MV-4-11 (cell line): Measurements from ENCODE around the gene NHSL2.

ENCODE experiments used
- DNase-seq: peaks from one replicate; lab custom pipeline; 2025; lab: John Stamatoyannopoulos, UW

NHSL2 gene

GRCh38 chrX:72019487-72019886, 108.8 kb downstream of the NHSL2 start:
- no peak for DNase-seq

DNA sequence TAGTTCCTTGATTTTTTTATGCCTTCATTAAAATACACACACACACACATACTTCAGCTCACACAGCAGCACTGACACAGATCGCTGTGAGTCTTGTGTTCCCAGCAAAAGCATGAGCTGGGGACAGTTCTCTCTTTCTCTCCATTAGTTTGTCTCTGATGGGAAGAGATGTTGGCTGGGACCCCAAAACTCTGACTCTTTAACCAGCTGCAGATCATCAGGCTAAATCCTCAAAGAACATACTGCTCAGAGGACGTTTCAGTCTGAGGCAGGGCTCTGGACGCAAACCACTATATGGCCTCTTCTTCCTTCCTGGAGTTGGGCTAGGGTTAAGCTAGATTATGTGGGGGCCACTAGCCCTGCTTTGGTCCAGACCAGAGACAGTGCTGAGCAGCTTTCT, 109.6 kb downstream of the NHSL2 start:
- DNase-seq: no peak

- DNase-seq: no peak
Measured at GRCh38 chrX:72020788-72021187, 110.1 kb downstream of the NHSL2 start.

- DNase-seq: no peak
Measured at GRCh38 chrX:72021975-72022374, 111.3 kb downstream of the NHSL2 start.

- DNase-seq: no peak
Measured at GRCh38 chrX:72023071-72023470, 112.4 kb downstream of the NHSL2 start.

- DNase-seq: no peak
Measured at GRCh38 chrX:72025236-72025770, 114.7 kb downstream of the NHSL2 start.

GRCh38 chrX:72026341-72027023, 115.8 kb downstream of the NHSL2 start:
- no peak for DNase-seq

- no peak for DNase-seq
Measured at GRCh38 chrX:72027024-72027913, 116.6 kb downstream of the NHSL2 start.

DNA sequence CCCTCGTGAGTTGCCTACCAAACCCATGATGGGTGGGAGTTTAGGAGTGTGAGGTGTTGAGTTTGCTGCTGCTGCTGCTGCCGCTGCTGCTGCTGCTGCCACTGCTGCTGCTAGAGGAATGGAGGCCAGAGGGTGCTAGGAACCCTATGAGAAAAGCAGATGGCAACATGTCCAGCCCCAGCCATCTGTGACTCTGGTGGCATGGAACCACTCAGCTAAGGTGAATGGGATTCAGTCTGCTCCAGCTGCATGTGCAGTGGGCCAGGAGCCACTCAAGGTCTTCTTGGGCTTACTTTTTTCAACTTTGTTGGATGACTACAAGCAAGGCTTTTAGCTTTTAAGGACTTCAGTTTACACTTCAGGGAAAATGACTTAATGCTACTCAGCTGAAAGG, 117.3 kb downstream of the NHSL2 start:
- DNase-seq: no peak

DNA sequence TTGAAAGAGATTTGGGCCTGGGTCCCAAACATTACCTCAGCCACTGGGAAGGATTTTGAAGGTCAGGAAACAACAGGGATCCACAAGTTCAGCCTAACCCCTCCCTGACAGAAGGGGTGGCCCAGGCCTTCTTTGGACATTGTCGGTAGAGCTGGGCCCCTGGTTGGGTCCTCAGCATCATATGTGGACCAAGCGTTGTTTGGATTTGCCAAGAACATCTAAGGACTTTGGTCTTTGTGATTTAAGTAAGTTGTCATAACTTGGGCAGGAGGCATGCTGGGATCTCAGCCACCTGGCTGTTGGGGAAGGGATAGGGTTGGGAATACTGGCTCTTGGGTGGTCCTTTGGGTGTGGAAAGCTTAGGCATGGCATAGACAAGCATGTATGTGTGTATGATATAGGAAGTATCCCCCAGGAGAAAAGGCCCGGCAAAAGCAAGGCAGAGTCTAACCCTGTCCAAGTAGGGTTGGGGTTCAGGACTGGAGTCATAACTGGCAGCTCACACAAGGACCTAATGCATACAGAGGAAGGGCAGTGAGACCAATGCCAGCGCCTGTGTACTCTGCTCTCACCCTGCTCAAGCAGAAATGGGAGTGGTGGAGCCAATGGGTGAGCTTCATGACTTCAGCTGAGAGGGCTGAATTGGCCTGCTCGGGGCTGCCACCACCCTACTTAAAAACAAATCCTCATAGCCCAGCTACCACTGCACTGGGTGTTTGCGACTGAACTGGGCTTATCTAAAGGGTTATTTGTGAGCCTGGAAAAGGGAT, 118.2 kb downstream of the NHSL2 start:
- DNase-seq: no peak

DNA sequence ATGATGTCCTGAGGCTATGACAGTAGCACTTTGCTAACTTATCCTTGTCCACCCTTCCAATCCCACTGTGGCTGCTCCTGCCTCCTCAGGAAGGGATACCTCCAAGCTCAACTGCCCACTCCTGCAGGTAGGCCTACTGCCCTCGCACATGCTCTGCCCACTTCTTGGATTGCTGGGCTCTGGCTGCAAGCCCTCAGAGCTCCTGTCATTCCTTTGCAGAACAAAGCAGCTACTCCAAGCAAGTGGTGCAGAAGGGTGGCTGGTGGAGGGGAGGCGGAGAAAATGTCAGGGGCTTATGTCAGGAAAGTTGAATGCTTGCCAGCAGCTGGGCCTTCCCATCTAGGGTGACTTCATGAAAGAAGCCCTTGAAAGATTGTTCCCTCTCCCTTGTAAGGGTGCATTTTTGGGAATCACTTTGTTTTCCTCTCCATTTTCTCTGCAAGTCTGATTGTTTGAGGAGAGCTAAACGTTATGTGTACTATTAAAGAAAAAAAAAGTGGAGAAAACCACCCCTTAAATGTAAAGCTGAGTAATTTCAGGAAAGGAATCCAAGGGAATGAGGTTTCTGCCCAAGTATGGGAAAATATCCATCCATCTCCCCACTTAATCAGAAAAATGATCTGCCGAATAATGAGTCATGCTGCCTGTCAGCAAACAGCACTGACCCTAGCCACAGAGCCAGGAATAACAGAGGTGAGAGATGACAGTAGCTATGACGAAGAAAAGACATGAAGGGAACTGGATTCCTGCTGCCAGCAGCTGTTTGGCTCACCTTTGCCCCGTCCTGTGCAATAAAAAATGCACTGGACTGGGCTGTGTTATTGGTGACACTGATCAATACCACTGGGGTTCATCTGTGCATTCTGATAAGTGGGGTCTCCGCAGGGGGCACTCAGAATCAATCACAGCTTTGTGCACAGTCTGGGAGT, 119.1 kb downstream of the NHSL2 start:
- no peak for DNase-seq

- DNase-seq: no peak
Measured at GRCh38 chrX:72030431-72030830, 119.8 kb downstream of the NHSL2 start.

GRCh38 chrX:72031118-72031517, 120.5 kb downstream of the NHSL2 start:
- no peak for DNase-seq

DNA sequence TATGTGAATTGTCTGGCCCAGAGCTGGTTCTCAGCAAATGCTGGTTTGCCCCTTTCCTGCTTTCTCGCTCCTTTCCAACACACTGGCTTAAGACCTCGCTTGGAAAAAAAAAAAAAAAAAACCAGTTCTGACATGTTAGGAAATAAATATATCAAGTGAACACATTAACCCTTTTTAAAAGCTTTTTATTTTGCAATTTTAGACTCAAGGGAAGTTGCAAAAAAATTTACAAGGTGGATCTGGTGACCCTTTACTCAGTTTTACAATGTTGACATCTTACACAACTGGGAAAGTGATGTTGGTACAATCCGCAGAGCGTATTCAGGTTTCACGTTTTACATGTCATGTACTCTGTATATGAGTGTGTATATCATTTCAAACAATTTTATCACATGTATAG, 121.0 kb downstream of the NHSL2 start:
- DNase-seq: no peak

GRCh38 chrX:72037601-72038000, 127.0 kb downstream of the NHSL2 start:
- DNase-seq: no peak

DNA sequence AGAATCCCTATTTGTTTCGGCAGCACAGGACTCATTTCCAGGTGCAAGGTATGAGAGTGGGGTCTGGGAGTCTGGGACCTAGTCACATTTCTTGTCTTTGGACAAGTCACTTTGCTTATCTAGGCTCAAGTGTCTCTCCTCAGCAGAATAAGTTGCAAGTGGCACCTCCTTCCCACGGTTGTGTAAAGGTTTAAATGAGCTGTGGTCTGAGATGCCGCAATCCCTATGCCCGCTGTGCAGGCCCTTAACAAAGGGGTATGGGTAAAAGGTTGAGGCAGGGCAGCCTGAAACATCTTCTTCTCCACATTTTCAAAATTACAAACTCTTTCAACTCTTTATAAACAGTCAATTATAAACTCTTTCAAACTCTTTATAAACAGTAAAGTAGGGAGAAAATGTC, 127.4 kb downstream of the NHSL2 start:
- no peak for DNase-seq

- no peak for DNase-seq
Measured at GRCh38 chrX:72038868-72039267, 128.2 kb downstream of the NHSL2 start.

GRCh38 chrX:72040506-72040905, 129.9 kb downstream of the NHSL2 start:
- no peak for DNase-seq

- DNase-seq: no peak
Measured at GRCh38 chrX:72041176-72041575, 130.5 kb downstream of the NHSL2 start.

- no peak for DNase-seq
Measured at GRCh38 chrX:72041871-72042851, 131.5 kb downstream of the NHSL2 start.
